ENCODE data around the gene BLOC1S6. TPM values are rescaled to one million over a fixed set of nuclear protein-coding genes. Genes with fewer than 3 reads are reported as not detected.
A peak's percentile ranks its signal among the peaks of the same experiment; 100 is the strongest.

BLOC1S6 gene
- total RNA-seq, 4 donors from 2014 or later: 35.0 to 576 (median 85.4) TPM

DNA sequence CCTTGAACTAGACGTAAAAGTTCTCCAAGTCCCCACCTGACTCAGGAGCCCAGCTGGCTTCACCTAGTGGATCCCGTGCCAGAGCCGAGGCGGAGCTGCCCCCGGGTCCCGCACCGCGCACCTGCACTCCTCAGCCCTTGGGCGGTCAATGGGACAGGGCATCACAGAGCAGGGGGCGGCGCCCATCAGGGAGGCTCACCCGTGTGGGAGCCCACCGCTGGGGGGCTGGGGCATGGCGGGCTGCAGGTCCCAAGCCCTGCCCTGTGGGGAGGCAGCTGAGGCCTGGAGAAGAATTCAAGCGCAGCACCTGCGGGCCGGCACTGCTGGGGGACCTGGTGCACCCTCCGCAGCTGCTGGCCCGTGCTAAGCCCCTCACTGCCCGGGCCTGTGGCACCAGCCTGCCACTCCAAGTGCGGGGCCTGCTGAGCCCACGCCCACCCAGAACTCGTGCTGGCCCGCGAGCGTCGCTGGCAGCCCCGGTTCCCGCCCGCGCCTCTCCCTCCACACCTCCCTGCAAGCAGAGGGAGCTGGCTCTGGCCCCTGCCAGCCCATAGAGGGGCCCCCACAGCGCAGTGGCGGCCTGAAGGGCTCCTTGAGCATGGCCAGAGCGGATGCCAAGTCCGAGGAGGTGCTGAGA is 63.8 kb downstream of the BLOC1S6 start:
- intact Hi-C loops (cut with DNase I; ENCODE audit: low total_unique reads): no loop called here
- Histone ChIP-seq H3K4me3 (no peak overlapping the region), H3K4me1 (peaks cover 0 to 3% of the 10 kb centered on the region in 2 donors), H3K36me3 (no peaks in the 10 kb centered on the region), H3K27ac (no peak overlapping the region), H3K9me3 (no peaks in the 10 kb centered on the region), H3K27me3 (no peaks in the 10 kb centered on the region)
- no peak for TF ChIP-seq POLR2A (IDR thresholded peaks at IDR 0.05)
- TF ChIP-seq, protein P1, sequence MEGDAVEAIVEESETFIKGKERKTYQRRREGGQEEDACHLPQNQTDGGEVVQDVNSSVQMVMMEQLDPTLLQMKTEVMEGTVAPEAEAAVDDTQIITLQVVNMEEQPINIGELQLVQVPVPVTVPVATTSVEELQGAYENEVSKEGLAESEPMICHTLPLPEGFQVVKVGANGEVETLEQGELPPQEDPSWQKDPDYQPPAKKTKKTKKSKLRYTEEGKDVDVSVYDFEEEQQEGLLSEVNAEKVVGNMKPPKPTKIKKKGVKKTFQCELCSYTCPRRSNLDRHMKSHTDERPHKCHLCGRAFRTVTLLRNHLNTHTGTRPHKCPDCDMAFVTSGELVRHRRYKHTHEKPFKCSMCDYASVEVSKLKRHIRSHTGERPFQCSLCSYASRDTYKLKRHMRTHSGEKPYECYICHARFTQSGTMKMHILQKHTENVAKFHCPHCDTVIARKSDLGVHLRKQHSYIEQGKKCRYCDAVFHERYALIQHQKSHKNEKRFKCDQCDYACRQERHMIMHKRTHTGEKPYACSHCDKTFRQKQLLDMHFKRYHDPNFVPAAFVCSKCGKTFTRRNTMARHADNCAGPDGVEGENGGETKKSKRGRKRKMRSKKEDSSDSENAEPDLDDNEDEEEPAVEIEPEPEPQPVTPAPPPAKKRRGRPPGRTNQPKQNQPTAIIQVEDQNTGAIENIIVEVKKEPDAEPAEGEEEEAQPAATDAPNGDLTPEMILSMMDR (IDR thresholded peaks at IDR 0.05): no peak
- DNase-seq: no peak

DNA sequence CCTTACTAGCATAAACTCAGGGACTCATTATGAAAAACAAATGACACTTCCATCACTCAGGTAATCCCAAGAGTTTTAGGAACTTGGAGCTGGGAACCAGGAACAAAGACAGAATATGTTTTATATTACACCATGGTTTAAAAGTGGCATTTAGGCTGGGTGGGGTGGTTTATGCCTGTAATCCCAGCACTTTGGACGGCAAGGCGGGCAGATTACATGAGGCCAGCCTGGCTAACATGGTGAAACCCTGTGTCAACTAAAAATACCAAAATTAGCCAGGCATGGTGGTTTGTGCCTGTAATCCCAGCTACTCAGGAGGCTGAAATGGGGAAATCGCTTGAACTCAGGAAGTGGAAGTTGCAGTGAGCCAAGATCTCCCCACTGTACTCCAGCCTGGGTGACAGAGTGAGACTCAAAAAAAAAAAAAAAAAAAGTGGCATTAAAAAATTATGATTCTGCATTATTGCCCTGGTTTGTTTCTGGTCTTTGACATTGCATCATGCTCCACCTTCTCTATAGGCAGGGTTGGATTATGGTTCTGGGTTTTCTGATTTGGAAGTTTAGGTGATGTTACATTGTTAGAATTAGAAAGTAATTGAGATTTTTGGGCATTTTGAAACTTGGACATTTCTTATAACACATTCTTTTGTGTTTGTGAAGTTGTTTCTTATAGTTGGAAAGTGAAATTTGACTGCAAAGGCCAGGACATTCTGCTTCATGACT is 66.7 kb downstream of the BLOC1S6 start:
- Histone ChIP-seq H3K36me3 (no peaks in the 10 kb centered on the region), H3K4me3 (no peak overlapping the region), H3K4me1 (no peaks in the 10 kb centered on the region), H3K27me3 (no peaks in the 10 kb centered on the region), H3K9me3 (no peaks in the 10 kb centered on the region), H3K27ac (no peak overlapping the region)
- DNase-seq: no peak
- intact Hi-C loops (cut with DNase I; ENCODE audit: low total_unique reads): no loop called here
- no peak for TF ChIP-seq POLR2A (IDR thresholded peaks at IDR 0.05)
- TF ChIP-seq, protein P1 (IDR thresholded peaks at IDR 0.05): no peak

DNA sequence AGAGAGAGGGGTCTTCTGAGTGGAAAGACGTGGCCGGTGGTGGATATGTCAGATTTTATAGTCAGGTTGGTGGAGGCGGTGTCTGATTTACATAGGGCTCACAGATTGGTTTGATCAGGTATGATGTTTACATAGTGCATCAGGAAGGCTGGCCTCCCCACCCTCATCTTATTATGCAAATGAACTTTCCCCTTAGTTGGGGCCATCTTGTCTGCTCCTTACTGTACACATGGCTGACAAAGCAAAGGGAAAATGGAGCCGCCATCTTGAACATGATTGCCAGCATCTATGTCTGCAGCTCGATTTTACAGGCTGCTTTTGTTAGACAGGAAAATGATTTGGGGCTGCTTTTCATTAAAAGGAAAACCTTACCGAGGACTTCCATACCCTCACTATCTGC is 67.6 kb downstream of the BLOC1S6 start:
- Histone ChIP-seq H3K27me3 (no peaks in the 10 kb centered on the region), H3K27ac (no peak overlapping the region), H3K4me1 (no peaks in the 10 kb centered on the region), H3K9me3 (no peaks in the 10 kb centered on the region), H3K36me3 (no peaks in the 10 kb centered on the region), H3K4me3 (no peak overlapping the region)
- DNase-seq: no peak
- intact Hi-C loops (cut with DNase I; ENCODE audit: low total_unique reads): no loop called here
- TF ChIP-seq, protein P1 (IDR thresholded peaks at IDR 0.05): no peak
- TF ChIP-seq POLR2A (IDR thresholded peaks at IDR 0.05): no peak

DNA sequence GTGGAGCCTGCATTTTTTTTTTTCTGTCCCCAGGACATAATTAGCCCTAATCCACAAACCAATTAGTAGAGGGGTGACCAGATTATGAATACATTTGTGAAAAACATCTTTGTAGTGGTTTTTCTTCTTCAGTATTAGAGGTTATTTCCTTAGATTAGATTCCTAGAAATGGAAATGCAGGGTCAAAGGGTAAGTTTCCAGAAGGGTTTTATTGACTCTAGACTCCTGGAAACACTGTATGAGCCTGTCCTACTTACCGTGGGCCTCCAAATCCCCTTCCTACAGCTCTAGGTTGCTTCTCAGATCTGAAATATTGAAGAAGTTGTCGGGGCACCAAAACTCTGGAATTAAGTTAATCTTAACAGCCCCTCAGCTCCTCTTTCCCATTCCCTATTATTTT is 70.1 kb downstream of the BLOC1S6 start:
- Histone ChIP-seq H3K36me3 (no peaks in the 10 kb centered on the region), H3K9me3 (no peaks in the 10 kb centered on the region), H3K27ac (peak overlapping the region in 1 of 2 donors; percentile 53), H3K4me1 (no peaks in the 10 kb centered on the region), H3K4me3 (no peak overlapping the region), H3K27me3 (no peaks in the 10 kb centered on the region)
- intact Hi-C loops (cut with DNase I; ENCODE audit: low total_unique reads): no loop called here
- DNase-seq: no peak
- TF ChIP-seq, protein P1 (IDR thresholded peaks at IDR 0.05): no peak
- no peak for TF ChIP-seq POLR2A (IDR thresholded peaks at IDR 0.05)

DNA sequence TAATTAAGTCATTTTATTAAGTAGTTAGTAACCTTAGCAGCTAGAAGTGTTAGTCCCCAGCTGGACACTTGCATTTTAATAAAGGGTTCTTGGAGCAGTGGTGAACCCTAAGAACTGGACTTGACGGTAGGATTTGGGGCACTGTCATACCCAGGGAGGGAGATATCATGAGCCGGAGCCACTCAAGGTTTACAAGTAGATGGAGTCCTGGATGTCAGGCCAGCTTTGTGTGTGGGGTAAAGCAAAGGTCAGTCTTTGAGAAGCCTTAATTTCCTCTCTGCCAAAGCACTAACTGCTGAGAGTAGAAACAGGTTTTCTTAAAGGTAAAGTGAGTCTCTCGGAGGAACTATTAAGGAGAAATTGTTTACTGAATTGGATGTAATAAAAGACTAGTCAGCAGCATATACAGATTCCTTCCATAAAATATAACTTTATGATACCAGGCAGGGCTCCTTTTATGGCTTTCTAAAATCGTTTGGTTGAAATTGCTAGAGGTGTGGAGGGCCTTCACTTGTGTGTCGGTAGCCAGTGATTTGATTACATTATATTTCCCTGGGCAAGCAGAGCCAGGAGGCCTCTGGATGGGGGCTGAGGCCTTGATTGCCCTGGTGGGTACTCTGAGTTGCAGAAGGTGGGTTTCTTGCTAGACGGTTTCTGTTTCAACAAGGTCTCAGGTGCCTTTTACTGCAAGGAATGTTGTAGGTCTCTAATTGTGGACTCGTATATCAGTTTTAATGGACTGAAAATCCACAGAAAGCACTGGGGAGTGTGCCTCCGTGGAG is 70.8 kb downstream of the BLOC1S6 start:
- Histone ChIP-seq H3K27ac (peak overlapping the region in 1 of 2 donors; percentile 53), H3K27me3 (no peaks in the 10 kb centered on the region), H3K4me3 (no peak overlapping the region), H3K4me1 (no peaks in the 10 kb centered on the region), H3K9me3 (no peaks in the 10 kb centered on the region), H3K36me3 (no peaks in the 10 kb centered on the region)
- intact Hi-C loops (cut with DNase I; ENCODE audit: low total_unique reads): no loop called here
- TF ChIP-seq, protein P1 (IDR thresholded peaks at IDR 0.05): no peak
- no peak for TF ChIP-seq POLR2A (IDR thresholded peaks at IDR 0.05)
- no peak for DNase-seq

Data from uterus (tissue), 4 donors.